GM19468 (cell line): ENCODE results near the gene CPLX3.
"Not testable (repeated sequence)": the region's sequence is repeated elsewhere in the genome, so short reads cannot be mapped to it uniquely, and the experiment has no call there.

ENCODE experiments used
- ATAC-seq: cut with Tn5 transposase; IDR thresholded peaks from one replicate; pipeline ENCODE4 v1.9.1; 2021; ENCODE audit warnings: mild to moderate bottlenecking, moderate library complexity, moderate number of reproducible peaks; ENCODE audit not compliant: unreplicated experiment; ENCODE audit errors: extremely low read depth

Gene CPLX3, protein sequence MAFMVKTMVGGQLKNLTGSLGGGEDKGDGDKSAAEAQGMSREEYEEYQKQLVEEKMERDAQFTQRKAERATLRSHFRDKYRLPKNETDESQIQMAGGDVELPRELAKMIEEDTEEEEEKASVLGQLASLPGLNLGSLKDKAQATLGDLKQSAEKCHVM

DNA sequence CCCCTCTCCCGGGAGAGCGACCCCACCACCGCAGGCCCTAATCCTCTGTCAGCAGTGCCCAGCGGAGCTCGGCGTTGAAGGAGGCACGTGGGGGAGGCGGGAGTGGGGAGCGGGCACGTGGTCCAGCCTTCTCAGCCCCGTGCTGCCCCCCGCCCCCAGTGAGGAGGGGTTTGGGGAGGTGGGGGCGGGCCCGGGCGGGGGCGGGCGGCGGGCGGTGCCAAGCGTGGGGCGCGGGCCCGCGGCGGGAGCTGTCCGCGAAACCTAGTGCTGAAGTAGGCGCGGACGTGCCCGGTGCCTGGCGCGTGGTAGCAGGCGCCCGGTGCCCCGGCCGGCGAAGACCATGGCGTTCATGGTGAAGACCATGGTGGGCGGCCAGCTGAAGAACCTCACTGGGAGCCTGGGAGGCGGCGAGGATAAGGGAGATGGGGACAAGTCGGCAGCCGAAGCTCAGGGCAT, at the start of gene CPLX3:
CPLX3 (plus strand) TSS at position 264 of the 456 bp plus-strand sequence; CDS start at position 341, 77 bp downstream.
- ATAC-seq: no peak

GRCh38 chr15:74776821-74777768, 49.3 kb upstream of the CPLX3 start:
- ATAC-seq: no peak

DNA sequence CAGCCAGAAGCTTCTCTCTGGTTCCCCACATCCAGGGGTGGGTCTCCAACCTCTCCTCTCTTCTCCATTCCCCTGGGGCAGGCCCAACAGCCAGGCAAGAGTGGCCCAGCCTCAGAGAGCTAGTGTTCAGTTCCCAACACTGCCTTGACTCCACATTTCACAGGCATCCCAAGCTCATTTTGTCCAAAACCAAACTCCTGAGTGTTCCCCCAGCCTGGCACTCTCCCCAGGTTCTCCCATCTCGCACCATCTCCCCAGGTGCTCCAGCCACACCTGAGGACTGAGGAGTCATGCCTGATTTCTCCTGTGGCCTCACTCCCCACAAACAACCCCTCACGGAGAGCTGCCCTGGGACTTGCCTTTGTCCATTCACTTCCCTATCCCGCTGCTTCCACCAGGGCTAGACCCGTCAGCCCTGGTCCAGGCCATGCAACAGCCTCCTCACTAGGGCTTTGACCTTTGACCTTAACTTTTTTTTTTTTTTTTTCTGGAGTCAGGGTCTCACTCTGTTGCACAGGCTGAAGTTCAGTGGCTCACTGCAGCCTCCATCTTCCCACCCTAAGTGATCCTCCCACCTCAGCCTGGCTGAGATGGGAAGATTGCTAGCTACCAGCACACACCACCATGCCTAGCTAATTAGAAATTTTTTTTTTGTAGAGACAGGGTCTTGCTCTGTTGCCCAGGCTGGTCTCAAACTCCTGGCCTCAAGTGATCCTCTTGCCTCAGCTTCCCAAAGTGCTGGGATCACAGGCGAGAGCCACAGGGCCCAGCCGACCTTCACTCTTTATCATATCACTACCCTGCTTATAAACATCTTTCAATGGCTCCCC, 48.4 kb upstream of the CPLX3 start:
- no peak for ATAC-seq

DNA sequence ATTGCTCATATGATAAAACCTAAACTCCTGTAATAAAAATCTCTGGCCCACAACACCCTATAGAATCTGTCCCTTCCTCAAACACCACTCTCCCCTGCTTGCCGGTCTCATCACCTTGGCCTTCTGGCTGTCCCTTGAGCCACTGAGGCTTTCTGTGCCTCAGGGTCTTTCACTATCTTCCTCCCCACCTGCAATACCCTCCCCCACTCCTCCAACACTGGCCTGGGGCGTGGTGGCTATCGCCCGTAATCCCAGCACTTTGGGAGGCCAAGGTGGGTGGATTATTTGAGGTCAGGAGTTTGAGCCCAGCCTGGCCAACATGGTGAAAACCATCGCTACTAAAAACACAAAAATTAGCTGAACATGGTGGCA, 47.8 kb upstream of the CPLX3 start:
- no peak for ATAC-seq

DNA sequence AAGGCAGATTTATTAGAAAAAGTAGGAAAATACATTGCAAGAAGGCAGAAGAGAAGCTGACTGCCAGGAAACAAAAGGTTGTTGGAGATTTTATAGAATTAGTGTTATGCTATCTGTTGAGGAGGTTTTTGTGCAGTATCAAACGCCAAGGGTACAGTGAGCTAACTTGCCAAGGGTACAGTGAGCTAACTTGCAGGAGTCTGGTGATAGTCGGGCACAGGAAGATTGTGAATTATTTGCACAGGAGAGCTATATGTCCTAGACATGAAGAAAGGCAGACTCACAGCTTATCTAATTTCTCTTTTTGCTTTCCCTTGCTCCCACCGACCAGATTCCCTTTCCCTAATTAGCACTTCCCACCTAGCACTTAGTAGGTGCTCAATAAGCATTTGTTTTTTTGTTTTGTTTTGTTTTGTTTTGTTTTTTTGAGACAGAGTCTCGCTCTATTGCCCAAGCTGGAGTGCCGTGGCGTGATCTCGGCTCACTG, 47.2 kb upstream of the CPLX3 start:
- ATAC-seq: no peak

DNA sequence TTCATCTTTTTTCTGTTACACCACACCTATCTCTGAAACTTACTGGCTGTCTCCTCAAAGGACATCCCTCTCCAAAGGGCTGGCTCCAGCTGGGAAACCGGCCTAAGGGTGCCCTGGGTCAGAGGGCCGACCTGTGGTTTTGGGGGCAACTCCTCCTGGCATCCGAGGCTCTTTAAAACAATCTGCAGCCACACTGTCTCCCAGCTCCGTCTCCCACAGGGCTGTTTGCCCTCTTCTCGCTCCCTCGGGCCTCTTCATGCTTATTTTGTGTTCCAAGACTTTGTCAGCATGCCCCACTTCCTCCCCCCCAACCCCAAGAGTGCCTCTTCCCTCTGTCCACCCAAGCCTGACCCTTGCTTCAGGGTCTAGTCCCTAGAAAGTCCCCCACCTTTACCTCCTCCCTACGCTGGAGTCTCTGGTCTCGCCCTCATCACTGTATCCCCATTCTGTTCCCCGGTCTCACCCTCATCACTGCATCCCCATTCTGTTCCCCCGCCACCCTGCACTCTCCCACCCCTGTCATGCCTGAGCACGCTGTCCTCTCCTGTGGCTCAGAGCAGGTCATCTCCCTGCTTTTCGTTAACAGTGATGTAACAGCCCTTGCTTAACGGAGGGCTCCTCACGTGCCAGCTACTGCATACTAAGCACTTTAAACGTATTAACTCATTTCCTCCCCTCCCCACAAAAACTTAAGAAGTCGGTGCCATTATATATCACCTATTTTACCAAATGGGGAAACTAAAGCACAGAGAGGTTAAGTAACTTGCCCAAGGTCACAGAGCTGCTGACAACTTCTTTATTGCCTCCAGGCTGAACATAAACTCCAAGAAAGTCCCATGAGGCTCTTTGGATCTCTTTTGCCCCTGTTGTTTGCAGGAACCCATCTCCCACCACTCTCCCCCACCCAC, 45.6 kb upstream of the CPLX3 start:
- ATAC-seq: no peak

DNA sequence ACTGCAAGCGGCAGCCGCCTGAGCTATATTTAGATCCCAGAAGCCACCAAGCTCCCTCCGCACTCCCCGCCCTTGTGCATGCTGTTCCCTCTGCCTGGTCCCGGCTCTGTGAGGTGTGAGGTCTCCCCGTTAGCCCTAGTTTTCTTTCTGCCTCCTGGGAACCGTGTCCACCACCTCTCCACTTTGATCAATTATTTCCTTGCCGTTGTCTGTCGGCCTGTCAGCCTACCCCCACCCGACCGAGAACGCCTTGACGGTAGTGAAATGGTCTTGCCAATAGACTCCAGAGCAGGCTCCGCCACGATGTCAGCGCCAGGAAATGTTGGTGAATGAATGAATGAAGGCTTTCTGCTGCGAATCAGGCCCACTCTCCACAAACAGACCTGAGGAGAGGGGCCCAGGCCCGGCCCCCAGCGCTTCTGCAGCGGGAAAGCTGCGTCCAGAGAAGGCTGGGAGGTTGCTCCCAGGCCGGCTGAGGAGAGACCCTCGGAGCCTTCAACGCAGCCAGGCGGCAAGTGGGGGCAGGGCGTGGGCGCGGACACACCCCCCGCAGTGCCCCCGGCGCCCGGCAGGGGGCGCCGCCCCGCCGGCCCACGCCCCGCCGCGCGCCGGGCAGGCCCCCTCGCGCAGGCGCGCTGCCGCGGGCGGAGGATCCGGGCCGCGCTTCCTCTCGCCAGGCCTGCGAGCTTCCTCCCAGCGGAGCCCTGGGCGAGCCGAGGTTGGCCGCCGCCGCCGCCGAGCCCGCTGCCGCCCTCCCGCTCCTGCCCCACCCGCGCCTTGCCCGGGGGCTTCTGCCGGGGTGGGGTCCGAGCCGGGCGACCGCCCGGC, 44.8 kb upstream of the CPLX3 start, which contains the start of gene CSK:
CSK (plus strand) TSS at position 650 of the 828 bp plus-strand sequence. CDS start 16,218 bp downstream, outside the sequence.
- ATAC-seq: peak; percentile 20

- ATAC-seq: peak; percentile 0
Observed at GRCh38 chr15:74782259-74783071, 44.0 kb upstream of the CPLX3 start.

GRCh38 chr15:74783072-74783807, 43.2 kb upstream of the CPLX3 start:
- ATAC-seq: no peak

GRCh38 chr15:74783808-74784175, 42.6 kb upstream of the CPLX3 start:
- no peak for ATAC-seq

DNA sequence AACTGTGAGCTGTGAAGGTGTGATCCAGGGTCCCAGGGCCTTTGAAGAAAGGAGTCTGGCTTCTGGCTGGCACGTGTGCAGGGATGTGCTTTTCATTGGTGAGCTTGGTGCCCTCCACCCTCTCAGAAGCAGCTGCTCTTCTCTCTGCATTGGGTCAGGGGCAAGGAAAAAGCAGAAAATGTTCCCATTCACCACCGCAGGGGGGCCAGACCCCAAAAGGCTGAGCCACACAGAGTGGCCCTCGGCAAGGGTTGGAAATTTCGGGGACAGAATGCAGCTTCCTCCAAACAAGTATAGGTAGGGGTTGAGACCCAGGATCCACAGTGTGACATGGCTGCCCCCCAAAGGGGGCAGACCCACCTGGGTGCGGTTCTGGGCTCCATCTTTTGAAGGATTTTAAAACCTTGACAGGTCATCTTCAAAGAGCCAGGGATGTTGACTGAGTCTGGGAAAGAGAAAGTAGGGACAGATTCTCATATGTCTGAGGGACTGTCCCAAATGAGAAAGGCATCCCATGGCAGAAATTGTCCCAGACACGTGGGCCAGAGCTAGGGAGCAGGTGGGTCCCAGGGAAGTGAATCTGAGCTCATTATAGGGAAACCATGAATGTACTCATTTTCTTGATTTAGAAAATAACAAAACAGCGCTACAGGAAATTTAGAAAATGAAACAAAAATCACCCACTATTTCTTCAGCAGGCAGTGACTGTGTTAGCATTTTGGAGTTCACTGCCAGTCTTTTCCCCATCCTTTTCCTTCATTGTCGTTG, 41.8 kb upstream of the CPLX3 start:
- no peak for ATAC-seq

DNA sequence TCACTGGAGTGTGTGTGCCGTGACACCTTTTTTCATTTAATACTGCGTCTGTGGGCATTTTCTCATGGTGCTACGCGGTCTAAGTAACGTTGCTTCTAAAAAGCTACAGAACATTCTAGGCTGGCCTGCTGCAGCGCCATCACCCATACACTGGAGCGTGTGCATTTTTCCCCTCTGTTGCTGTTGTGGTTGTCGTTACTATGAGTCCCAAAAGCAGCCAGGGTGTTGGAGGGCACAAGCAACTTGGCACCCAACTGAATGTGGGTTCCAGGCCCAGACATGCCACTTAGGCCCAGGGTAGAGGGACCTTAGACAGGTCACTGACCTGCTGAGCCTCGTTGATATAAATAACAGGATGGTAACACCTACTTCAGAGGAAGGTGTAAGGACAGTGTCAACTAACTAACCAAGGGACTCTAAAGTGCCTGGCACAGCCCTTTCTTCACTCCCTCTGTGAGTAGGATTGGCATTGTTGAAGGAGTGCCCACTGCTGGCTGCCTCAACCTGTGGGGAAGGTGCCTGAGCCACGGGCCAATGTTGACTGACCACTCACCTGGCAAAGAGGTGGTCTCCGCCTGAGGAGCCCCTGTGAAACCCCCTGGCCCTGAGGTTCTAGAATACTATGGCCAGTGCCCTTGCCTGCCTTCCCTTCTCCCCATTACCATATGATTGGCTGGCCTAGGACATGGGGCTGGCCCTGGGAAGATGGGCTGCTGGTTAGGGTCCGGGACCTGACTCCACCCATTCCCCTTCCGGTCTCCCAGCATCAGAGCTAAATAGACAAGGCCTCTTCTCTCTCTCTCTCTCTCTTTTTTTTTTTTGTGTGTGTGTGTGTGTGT, 41.0 kb upstream of the CPLX3 start:
- ATAC-seq: no peak

DNA sequence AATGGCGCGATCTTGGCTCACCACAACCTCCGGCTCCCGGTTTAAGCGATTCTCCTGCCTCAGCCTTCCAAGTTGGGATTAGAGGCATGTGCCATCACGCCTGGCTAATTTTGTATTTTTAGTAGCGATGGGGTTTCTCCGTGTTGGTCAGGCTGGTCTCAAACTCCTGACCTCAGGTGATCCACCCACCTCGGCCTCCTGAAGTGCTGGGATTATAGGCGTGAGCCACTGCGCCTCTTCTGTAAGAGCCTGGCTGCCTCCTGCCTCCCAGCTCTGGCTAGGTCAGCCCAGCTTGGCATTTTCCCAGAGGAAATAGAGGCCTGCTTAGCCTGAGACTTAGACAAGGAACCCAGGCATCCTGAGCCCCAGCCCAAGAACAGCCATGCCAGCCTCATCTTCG, 40.3 kb upstream of the CPLX3 start:
- not testable (repeated sequence) for ATAC-seq

- no peak for ATAC-seq
Observed at GRCh38 chr15:74786551-74787165, 39.8 kb upstream of the CPLX3 start.
